GM19397 (cell line): ENCODE results near the gene STRBP.

Experiments used
- ATAC-seq: cut with Tn5 transposase; IDR thresholded peaks from one replicate; pipeline ENCODE4 v1.9.1; 2021; ENCODE audit warnings: mild to moderate bottlenecking, moderate library complexity; ENCODE audit not compliant: unreplicated experiment

The STRBP gene

DNA sequence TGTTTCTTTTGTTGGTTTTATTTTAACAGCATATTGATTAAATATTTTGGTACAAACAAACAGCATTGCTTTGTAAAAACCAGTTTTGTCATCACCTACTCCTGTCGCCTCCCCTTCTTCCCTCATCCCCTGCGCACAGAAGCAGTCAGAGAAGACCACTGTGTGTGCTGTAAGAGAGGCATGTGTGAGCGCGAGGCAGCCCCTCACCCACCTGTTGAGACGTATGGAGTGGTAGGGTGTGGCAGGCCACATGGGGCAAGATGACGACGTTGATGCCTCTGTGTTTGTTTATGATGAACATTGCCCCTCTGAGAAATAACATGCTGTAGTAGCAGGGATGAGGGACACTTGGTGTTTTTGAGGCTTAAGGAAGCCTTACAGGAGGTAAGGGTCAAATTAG is 163.6 kb downstream of the STRBP start:
- no peak for ATAC-seq

DNA sequence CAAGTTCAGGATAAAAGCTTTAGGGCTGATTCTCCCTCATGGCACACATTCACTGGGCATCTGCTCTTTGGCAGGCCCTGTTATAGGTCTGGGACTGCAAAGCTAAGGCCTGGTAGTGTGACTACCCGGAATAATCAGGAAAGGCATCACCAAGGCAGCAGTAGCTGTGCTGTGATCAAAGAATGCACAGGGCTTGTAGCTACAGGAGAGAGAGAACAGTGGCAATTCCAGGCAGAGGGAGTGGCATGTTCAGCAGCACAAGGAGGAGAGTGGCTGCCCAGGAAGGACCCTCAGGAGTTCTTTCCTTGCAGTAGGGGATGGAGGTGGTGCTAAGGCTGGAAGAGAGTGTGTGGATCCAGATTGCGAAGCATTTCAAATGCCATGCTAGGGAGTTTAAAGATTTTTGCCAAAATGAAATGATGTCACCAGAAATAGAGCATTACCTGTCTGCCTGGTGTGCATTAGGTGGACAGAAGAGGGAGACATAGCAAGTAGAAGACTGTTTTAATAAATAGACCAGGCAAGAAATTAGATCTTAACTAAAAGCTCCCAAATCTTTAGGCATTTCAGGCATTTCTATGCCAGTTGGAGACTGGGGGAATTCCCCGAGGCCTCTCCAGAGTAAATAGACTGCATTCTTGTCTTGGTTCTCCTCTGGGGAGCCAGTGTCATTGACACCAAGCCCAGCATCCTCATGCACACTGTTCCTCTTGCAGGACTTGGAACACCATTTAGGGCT is 165.8 kb downstream of the STRBP start:
- no peak for ATAC-seq

DNA sequence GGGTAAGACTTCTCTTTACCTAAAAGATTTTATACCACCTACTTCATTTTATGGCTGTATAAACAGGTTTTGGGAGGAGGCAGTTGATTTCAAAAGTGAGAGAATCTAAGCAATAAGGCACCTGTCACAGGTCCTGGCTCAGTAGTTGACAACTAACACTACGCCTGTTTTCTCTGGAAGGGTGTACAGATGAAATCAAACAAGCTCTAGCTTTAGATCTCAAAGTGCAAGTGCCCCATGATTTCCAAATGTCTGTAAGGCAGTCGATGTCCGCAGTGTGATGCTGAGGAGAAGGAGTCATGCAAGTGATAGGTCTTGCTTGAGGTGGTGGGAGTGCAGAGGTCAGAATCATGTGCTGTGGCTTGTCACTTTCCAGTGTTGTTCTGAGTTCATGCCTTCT is 168.8 kb downstream of the STRBP start:
- ATAC-seq, result no peak

DNA sequence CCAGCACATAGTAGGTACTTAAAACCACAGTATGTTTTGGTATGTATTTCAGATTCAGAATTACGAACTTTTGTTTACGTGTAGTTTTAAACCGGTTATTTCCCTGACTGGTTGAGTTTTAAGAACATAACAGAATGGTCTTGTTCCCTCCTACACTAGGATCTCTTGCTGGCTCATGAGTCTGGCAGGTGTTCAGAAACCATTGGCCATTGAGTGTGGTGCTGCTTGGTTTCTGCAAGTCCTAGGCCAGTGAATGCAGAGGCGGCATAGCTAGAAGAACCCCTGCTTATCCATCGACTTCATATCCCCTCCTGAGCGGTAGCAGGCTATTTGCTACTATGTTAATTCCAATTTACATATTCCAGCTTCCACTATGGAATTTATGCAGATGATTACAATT is 169.3 kb downstream of the STRBP start:
- no peak for ATAC-seq

DNA sequence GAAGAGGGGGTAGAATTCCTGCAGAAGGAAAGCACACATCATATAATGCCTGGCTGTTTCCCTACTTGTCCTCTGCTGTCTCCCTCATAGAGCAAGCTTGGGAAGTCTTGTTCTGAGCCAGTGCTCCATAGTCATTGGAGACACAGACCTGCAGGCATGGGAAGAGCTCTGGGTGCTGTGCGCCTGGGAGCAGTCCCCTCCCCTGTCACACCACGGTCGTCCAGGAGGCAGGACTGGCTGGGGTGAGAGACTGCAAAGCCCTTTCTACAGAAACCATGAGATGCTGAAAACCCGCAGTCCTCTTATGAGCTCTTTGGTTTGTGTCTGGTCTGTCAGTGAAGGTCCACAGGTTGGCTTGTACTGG is 170.3 kb downstream of the STRBP start:
- no peak for ATAC-seq

DNA sequence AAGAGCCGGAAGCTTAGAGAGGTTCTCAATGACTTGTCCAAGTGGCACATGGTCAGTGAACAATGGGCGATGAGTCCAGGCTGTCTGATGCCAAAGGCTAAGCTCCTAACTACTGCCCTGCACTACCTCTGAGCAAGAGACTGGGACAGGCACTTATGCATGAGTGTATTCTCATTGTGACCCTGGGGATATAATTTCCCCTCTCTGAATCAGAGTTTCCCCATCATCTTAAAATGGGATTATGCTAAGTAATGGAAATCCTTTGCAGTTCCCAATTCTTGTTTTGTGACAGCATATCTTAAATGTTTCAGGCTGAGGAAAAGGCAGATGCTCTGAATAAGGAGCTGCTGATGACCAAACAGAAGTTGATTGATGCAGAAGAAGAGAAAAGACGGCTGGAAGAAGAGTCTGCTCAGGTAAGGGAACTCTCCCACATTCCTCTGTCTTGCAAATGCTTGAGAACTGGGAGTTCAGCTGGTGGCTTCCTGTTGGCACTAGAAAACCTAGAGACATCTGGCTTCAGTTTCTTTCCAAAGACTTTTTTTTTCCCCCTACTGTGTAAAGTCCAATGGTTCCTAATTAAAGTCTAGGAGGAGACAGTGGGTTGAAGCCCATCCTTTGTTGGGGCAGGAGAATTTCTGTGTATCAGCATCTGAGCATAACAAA is 170.8 kb downstream of the STRBP start:
- no peak for ATAC-seq

DNA sequence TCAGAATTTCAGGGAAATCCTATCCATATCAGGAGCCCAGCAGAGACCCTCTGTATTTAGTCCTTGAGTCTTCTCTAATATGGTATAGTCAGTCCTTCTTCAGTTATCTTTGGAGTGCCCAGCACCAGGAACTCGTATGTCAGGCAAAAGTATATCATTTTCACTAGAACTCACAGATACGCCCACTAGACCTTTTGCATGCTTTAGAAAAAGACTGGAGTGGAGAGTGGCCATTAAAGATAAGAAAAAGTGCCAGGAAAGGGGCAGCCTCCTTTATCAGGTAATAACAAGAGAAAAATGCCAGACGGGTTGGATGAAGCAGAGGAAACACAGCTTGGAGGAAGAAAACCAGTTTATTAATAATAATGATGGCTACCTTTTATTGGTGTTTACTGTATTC is 171.4 kb downstream of the STRBP start:
- no peak for ATAC-seq

DNA sequence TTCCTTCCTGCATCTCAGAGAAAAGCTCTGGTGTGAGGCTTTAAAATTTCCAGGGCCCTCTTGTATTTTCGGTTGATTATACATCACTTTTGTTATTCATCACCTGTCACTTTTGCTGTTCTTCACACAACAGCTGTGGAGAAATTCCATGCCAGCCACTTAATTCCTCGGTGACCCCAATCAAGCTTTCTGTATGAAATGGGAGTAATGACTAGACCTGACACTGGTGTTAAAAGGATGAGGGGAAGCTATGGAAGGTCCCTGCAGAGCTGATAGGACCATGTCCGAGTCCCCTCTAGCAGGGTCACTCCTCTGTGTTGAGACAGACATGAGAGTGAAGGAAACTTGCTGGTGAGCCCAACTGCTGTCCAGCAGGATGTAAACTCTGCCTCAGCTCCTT is 175.2 kb downstream of the STRBP start:
- no peak for ATAC-seq

DNA sequence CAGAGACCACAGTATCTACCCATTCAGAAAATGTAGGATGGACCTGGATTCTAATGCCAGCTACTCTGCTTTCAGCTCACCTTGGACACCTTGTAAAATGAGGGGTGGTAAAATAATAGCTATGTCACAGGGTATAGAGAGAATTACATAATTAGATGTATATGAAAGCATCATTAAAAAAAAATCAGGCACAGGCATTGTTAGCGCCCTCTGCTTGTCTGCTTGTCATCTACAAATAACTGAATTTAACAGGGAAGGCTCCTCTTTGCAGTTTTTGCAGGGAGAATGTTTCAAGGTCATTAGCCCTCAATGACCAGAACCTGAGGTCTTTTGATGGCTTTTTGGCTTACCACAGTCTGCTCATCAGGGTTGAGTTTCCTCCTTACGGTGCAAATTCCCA is 176.9 kb downstream of the STRBP start:
- ATAC-seq, result no peak

DNA sequence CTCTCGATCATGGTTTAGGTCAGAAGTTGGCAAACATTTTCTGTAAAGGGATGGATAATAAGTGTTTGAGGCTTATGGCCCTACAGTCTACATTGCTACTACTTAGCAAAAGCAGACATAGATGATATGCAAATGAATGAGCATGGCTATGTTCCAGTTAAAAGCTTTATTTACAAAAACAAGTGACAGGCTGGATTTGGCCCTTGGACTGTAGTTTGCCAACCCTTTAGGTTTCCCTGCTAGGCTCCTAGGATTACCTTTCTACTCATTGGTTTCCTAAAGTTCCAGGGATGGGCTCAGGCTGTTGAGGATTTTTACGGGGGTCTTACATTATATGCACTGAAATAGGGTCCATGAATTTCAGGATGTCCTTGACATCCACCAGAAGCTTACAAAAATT is 177.4 kb downstream of the STRBP start:
- ATAC-seq, result no peak

DNA sequence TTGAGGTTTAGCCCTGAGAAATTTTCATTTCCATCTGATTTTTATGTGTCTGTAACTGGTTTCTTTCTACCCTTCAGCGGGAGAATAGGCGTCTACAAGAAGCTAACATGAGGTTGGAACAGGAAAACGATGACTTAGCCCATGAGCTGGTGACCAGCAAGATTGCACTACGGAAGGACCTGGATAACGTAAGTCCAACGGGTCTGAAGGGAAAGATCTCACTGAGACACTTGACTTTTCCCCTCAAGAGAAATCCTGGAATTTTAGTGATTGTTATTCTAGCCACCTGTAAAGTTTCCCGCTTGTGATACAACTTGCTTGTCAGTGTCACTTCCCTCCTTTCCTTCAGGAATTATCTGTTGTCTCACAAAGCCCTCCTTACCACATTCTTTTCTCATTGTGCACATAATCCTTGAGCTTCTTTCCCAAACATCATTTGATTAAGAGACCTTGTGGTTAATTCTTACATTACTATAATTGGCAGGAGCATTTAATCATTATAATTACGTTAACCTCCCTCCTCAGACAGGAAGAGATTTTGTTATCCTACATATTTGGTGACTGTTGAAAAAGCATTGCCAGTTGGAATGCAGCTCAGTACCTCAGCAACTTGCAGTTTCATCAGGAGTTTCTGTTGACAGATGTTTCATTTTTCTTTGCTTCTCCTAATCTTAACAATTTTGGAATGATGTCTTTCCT is 178.0 kb downstream of the STRBP start:
- ATAC-seq, result no peak

DNA sequence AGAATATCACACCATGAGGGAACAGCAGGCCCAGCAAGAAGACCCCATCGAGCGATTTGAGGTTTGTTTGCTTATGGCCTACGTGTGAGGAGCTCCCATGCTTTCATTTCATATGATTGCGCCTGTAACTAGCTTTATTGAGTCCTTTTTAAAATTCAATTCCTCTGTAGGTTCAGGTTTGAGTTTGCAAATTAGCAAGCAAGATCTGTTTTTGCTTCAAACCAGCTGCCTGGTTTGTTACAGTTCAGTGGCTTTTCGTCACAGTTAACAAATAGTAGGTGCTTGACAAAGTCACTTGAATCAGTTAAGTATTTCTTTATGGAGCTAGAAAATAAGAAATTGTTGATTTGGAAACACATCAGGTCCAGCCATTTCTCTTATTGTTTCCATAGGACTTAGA is 178.6 kb downstream of the STRBP start:
- no peak for ATAC-seq

DNA sequence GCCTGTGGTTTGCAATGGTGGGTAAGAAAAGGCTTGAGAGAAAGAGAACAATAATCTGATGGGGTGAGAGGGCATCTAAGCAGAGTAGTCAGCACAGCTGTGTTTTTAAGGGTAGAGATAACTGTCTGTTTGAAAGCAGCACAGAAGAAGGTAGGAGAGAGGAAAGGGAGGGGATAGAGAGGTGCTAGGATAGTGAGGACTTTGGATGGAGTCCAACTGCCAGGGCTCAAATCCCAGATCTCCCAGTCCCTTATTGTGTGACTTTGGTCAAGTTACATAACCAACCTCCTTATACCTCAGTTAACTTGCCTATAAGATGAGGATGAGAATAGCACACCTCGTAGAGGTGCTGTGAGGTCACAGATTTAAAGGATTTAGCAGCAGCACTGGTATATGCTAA is 179.3 kb downstream of the STRBP start:
- no peak for ATAC-seq

DNA sequence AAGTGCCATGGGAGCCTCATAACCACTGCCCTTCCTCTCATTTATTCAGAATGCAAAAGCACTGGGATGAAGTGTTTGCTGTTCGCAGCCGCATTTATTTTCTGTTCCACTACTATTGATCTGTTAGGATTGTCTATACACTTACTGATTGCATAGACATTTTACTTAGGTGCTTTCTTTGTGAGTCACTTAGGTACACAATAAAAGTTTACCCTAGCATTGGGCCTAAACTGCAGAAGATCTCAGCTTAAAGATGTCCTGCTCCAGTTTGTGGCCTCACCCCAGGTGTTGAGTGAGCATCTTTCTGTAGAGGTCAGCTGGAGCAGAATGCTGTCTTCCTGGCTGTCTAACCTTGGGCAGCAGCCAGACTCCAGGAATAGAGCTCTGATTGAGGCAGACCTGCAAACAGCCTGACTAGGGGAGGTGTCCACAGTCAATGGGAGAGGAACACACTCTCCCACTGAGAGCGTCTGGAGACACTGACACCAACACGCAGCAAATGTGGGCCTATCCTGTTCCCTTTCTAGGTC is 181.0 kb downstream of the STRBP start:
- ATAC-seq, result no peak

DNA sequence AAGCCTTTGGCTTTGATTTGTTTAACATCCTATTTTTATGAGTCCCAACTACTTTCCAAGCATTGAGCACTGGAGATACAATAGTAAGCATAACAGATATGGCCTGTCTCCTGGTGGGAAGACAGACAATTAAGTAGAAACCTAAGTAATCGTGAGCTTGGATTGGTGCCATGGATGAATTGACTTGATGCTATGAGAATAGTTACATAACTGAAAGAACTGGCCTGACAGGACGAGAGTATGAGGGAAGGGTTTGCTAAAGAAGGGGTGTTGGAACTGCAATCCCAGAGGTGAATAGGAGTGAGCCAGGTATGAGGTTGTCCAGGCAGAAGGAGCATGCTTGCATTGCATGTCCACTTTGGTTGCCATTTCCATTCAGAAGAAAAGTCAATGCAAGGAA is 182.5 kb downstream of the STRBP start:
- no peak for ATAC-seq

DNA sequence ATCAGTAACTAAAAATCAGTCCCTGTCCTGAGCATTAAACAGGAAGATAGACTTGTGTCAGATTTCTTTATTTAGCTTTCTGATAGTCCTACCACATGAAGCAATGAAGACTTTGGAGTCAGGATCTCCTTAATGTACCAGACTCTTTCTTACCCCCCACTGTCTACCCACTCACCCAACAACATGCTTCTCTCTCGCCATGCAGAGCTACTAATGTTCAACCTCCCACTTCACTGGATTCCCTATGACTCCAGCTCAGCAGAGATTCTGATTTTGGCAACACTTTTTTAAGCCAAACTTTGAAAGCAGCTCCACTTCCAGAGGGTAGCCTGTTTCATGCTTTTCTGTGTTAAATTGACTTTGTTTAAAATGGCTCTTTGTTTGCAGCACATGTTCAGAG is 184.1 kb downstream of the STRBP start:
- no peak for ATAC-seq

DNA sequence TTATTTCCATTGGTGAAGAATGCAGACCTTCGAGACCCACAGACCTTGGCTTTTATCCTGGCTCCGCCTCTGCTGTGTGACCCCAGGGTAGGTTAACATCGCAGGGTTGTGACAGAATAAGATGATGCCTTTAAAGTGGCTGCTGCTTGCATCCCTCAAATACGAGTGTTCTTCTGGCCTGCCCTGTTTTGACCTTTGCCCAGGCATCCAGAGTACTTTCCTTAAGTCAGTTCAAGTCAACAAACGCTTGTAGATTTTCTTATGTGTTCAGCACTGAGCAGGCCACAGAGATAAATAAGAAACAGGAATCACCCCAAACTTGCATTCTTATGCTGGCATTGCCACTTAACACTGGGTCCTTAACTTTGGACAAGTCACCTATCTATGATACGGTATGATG is 184.7 kb downstream of the STRBP start:
- no peak for ATAC-seq

DNA sequence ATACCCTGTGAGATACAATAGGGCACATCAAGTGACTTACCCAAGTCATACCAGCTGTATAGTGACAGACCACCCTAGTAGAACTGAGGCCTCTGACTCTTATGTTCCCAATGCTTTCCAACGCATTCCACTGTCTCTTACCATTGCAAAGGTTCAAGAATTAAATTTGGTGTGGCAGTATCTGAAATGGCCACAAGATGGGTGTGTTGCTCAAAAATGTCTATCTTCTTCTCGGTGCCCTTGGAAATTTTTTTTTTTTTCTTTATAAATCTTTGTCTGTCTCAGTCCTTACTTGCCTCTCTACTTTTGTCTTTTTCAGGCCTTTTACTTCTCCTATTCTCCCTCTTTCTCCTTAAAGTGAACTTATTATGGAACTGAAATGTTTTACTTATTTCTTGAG is 186.6 kb downstream of the STRBP start:
- ATAC-seq, result no peak

DNA sequence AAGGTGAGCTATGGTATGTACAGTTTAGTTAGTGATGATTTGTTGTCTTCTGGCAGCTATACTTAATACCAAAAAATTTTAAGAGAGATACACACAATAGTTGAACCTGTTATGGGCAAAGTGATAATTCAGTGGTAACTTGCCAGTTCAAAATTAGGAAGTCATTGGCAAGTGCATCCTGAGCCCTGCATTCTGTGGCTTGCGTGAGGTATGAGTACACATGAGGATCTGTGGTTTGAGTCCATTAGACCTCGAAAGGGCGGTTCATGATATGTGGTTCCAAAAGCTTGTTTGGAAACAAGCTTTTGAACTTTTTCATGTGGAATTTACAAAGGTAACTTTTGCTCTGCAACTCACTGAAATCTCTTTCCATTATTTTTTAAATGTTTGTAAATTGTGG is 187.9 kb downstream of the STRBP start:
- no peak for ATAC-seq

DNA sequence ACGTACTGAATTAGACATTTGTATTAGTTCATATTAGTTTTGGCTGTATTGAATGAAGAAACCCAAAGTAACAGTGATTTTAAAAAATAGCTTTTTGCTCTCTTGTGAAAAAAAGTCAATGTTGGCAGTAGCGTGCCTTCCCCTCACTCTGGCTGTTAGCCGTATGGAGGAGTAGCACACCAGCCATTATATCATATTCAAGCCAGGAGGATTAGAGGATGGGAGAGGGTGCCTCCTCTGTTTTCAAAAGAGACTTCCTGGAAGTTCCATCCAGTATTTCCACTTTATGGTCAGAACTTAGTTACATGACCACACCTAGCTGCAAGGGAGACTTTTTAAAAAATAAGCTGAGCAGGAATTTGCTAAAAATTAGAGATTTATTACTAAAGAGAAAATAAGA is 193.8 kb downstream of the STRBP start:
- no peak for ATAC-seq

DNA sequence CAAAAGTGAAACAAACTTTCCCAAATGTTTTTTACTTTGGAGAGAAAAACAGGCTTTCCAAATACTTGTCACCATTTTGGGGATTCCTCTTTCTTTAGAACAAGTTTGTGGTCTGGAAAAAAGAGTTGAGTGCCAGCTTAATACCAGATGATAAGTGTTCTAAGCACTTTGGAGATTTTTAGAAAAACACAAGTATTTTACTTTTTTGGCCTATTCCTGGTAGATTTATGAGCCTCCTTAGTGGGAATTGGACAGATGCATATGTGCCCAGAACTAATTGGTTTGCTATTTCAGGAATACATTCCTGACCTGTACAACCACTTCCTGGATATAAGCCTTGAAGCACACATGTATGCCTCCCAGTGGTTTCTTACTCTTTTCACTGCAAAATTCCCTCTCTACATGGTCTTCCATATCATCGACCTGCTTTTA is 194.4 kb downstream of the STRBP start:
- no peak for ATAC-seq

DNA sequence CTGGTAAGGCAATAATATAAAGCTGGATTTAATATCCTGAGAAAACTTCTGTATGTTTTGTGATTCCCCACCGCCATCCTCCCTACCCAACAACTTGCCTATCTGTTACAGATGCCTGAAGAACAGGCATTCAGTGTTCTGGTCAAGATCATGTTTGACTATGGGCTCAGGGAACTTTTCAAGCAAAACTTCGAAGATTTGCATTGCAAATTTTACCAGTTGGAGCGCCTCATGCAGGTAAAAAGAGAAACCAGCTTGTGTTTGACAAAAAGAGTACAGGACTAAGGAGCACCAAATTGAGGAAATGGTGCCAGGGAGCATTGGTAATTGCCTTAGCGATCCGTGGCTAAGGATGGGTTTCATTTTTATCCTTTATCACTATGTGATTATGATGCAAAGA is 194.9 kb downstream of the STRBP start:
- ATAC-seq, result no peak
